SJCRH30 (cell line): ENCODE measurements around the gene EIF4G2. TPM values are rescaled to one million over a fixed set of nuclear protein-coding genes. Genes with fewer than 3 reads are reported as not detected.
"Not testable (repeated sequence)": the region's sequence is repeated elsewhere in the genome, so short reads cannot be mapped to it uniquely, and the experiment has no call there.

Experiments used
- DNase-seq, 2 experiments: peaks; one replicate each; pipeline ENCODE4 v3.0.0-alpha.2; 2015 to 2020
- H3K27ac ChIP-seq: fragments of 250-450 bp; sonication (Bioruptor Pico); 2 replicates; pipeline ENCODE4 v1.5.1; 2020; ENCODE audit warnings: mild to moderate bottlenecking, moderate library complexity
- H3K27me3 ChIP-seq: fragments of 250-450 bp; sonication (Bioruptor Pico); 2 replicates; pipeline ENCODE4 v1.5.1; 2020; ENCODE audit warnings: mild to moderate bottlenecking, moderate library complexity
- H3K36me3 ChIP-seq: fragments of 250-450 bp; sonication (Bioruptor Pico); 2 replicates; pipeline ENCODE4 v1.5.1; 2020; ENCODE audit warnings: mild to moderate bottlenecking, moderate library complexity
- H3K4me1 ChIP-seq: fragments of 250-450 bp; sonication (Bioruptor Pico); 2 replicates; pipeline ENCODE4 v1.5.1; 2020; ENCODE audit warnings: mild to moderate bottlenecking, moderate library complexity
- H3K4me3 ChIP-seq: fragments of 250-450 bp; sonication (Bioruptor Pico); 2 replicates; pipeline ENCODE4 v1.5.1; 2020; ENCODE audit warnings: mild to moderate bottlenecking, moderate library complexity
- H3K9me3 ChIP-seq: fragments of 250-450 bp; sonication (Bioruptor Pico); replicated peaks from 2 replicates; pipeline ENCODE4 v1.5.1; 2020; ENCODE audit warnings: mild to moderate bottlenecking, moderate library complexity
- total RNA-seq: library from RNA; depleted of rRNA; stranded (reverse); fragments of >200 nt; shearing (Covaris generic); gene quantifications from 2 replicates; pipeline ENCODE4 v1.2.3, GENCODE V29; 2014; rRNA removed

The EIF4G2 gene
- total RNA-seq, result 1,193 and 1,203 TPM in 2 replicates

DNA sequence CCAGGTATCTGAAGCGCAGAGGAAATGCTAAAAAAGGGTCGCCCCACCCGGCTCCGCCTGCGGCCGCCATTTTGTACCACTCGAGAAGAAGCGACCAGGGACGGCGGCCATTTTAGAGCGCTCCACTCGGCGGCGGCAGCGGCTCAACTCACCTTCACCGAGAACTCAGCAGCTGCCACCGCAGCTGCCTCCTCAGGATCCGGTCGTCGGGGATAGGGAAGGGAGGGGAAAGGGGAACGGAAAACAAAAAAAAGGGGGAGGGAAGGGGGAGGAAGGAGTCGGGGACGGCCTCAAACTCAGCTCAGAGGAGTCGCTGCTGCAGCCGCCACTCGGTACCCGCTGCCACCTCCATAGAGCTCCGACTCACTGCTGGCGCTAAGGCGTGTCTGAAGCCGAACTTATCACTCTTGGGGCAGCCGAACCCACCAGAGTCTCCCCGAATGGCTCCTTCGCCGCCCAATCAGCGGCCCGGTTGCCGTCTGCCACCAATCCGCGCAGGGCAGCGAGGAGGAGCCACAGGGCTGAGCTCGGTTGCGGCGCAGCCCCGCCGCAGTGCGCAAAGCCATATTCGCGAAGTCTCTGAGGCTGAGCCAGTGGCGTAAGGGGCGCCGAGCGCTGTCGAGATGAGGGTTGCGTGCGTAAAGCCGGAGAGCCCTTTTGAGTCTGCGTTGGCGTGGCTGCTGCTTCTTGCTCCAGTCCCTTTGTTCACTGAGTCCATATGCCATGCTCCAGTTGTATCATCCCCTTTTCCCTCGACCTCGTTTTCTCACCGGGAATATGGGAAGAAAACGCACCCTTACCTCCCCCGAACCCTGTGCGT, at the start of gene EIF4G2:
EIF4G2 (minus strand) TSS at position 374 of the 820 bp plus-strand sequence.
- DNase-seq, result peak; percentile 99
- H3K9me3 ChIP-seq, result no peaks in the 10 kb centered on the region
- H3K27me3 ChIP-seq, result no peaks in the 10 kb centered on the region
- peak within 1 kb of the TSS; percentile 99 for H3K27ac ChIP-seq
- peaks cover 11% of the 10 kb centered on the region for H3K4me1 ChIP-seq
- peaks cover 44% of the 10 kb centered on the region for H3K36me3 ChIP-seq
- H3K4me3 ChIP-seq, result peak within 1 kb of the TSS; percentile 98

DNA sequence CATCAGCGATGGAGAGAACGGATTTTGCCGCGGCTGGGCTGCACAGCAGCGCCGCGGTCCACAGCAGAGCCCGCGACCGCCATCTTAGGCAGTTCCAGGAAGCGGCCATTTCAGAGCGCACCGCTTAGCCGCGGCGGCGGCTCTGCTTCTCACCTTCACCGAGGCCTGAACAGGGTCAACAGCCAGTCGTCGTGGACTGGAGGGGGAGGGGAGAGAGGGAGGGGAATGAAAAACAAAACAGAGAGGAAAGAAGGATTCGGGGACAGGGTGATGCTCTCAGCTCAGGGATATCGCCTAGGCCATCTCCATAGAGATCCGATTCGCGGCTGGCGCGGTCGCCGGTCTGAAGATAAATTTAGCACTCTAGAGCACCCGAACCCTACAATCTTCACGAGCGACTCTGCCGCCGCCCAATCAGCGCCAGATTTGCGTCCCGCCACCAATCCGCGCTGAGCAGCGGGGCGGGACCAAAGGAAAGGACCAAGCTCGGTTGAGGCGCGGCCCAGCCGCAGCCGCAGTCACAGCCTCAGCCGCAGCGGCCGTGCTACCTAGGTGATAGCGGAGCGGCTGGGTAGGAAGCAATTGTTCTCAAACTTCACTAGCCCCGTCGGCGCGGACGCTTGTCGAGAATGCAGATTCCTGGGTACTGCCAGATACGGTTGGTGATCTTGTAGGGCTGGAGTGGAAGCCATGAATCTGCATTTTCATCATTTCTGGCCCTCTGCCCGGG, 49.1 kb upstream of the EIF4G2 start, which contains the start of gene ZBED5:
ZBED5 (minus strand) TSS at position 345 of the 730 bp plus-strand sequence. CDS start 3,108 bp downstream, outside the sequence.
- H3K4me3 ChIP-seq, result peak within 1 kb of the TSS; percentile 68
- H3K9me3 ChIP-seq, result no peaks in the 10 kb centered on the region
- peak; percentile 97 to 98 for DNase-seq
- H3K36me3 ChIP-seq, result peaks cover 31% of the 10 kb centered on the region
- 0 out of 2 replicates have a peak, but pooled peaks cover 4% of the 10 kb centered on the region for H3K4me1 ChIP-seq
- no peaks in the 10 kb centered on the region for H3K27me3 ChIP-seq
- peak within 1 kb of the TSS; percentile 79 for H3K27ac ChIP-seq

DNA sequence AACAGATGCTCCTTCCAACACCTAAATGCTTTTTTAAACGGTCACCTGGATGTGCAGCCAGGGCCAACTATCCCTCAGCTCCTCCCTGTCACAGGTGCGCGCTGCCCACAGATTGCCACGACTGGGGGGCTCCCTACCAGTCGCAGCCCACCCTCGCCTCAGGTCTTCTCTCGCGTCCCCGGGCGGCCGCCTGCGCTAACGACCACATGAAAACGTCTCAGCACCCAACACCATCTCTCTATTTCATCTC, 48.7 kb upstream of the EIF4G2 start:
- Histone ChIP-seq H3K36me3 (peaks cover 36% of the 10 kb centered on the region), H3K27ac (peak overlapping the region; percentile 79), H3K4me3 (peak overlapping the region; percentile 68), H3K4me1 (0 out of 2 replicates have a peak, but pooled peaks cover 4% of the 10 kb centered on the region), H3K9me3 (no peaks in the 10 kb centered on the region), H3K27me3 (no peaks in the 10 kb centered on the region)
- DNase-seq, result no peak

DNA sequence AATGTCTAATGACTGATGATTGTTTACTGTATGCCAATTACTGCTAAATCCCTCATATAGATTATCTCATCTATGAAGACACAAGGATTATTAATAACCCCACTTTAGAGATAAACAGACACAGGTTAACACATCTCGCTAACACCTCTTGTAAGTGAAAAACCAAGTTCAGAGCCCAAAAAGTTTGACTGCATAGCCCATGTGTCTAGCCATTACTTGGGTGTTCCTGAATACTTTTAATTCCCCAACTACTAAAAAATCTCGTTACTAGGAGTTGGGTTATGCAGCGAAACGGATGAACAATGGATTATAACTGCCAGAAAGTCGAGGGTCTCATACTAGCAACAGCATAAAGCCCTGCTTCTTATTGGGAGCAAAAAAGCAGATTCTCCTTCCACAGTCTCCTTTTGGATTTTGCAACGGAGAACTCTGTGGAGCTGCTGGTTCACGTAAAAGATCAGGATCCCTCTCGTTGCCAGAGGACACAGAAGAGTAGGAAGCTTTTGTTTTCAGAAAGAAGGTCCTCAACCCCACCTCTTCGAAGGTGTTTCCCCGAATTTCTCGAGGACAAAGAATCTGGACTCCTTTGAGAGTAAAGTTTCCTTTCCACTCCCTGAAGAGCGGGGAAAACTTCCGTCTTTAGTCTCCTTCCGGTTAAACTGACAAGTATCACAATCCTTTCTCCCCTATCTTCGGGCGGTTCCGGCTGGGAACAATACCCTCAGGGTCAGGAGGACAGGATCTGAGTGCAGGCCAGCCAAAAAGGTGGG, 48.1 kb upstream of the EIF4G2 start:
- H3K9me3 ChIP-seq, result no peaks in the 10 kb centered on the region
- H3K4me1 ChIP-seq, result 0 out of 2 replicates have a peak, but pooled peaks cover 4% of the 10 kb centered on the region
- peak; percentile 60 to 68 for DNase-seq
- peak overlapping the region; percentile 79 for H3K27ac ChIP-seq
- H3K27me3 ChIP-seq, result no peaks in the 10 kb centered on the region
- H3K4me3 ChIP-seq, result peak overlapping the region; percentile 68
- peaks cover 41% of the 10 kb centered on the region for H3K36me3 ChIP-seq

DNA sequence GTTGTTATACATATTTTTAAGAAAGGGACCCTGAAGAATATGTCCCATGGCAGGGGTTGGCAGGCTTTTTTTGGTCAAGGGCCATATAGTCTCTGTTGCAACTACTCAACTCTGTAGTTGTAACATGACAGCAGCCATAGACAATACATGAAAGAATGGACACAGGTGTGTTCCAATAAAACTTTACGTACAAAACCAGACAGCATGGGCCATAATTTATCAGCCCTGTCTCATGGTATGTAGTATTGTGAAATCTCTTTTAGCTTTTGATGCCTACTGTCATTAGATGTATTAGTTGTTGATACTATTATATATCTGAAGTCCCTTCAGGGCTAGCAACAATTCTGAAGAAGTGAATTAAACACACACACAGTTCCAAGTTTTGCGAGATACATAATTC, 46.6 kb upstream of the EIF4G2 start:
- Histone ChIP-seq H3K27ac (no peak overlapping the region), H3K27me3 (no peaks in the 10 kb centered on the region), H3K4me3 (no peak overlapping the region), H3K36me3 (peaks cover 49% of the 10 kb centered on the region), H3K9me3 (no peaks in the 10 kb centered on the region), H3K4me1 (0 out of 2 replicates have a peak, but pooled peaks cover 4% of the 10 kb centered on the region)
- DNase-seq, result no peak

DNA sequence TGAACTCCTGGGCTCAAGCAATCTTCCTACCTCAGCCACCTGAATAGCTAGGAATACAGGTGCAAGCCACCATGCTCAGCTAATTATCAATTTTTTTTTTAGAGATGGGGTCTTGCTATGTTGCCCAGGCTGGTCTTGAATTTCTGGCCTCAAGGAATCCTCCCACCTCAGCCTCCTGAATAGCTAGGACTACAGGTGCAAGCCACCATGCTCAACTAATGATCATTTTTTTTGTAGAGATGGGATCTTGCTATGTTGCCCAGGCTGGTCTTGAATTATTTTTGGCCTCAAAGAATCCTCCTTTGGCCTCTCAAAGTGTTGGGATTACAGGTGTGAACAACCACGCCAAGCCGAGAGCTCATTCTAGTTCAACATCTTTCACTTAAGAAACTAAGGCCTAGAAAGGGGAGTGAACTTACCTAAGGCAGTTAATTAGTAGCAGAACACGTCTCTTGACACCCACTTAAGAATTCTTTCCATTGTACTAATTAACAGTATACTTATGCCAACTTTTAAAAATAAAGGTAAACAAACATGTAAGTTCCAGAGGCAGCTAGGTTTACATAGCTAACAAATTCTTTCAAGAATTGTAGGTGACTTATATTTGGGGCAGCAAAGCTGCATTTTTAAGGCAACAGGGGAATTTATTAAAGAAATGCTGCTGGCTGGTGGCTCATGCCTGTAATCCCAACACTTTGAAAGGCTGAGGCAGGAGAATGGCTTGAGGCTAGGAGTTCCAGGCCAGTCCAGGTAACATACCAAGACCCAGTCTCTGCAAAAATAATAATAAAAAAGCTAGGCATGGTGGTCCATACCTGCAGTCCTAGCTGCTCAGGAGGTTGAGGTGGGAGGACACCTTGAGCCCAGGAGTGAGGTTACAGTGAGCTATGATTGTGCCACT, 39.5 kb upstream of the EIF4G2 start:
- Histone ChIP-seq H3K27ac (no peak overlapping the region), H3K27me3 (no peaks in the 10 kb centered on the region), H3K4me3 (no peak overlapping the region), H3K36me3 (peaks cover 20% of the 10 kb centered on the region), H3K4me1 (no peaks in the 10 kb centered on the region), H3K9me3 (no peaks in the 10 kb centered on the region)
- no peak for DNase-seq

DNA sequence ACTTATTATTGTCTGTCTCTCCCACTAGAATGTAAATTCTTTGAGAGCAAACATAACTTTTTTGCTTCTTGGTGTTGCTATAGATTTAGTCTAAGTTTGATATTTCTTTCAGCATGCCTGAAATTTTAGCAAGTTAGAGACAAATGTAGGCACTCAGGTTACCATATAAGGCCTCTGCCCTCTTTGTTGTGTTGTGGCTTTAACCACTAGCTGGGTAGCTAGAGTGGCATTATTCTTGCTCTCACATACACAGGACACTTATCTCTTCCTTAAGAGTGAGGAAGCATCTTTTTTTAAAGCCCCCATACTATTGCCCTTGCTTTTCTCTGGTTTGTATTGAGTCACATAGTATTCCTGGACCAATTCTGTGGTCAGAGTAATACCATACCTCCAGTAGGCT, 37.9 kb upstream of the EIF4G2 start:
- H3K4me3 ChIP-seq, result no peak overlapping the region
- no peaks in the 10 kb centered on the region for H3K9me3 ChIP-seq

DNA sequence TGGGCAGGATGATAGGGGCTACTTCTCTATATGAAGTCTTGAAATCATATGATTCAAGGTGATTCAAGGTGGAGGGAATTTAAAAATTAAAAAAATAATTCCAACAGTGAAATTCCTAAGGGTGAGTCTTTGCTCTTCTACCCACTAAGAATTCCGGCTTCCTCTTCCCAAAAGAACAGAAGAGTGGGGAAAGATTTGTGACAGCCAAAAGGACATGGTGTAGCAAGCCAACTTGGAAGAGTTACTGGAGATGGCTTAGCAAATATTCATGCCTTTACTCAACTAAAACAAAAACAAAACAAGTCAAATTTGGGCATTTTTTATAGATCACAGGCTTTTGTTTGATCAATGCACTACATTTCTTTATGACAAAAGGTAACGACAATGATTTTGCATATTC, 36.9 kb upstream of the EIF4G2 start:
- H3K9me3 ChIP-seq, result no peaks in the 10 kb centered on the region
- H3K36me3 ChIP-seq, result no peaks in the 10 kb centered on the region
- DNase-seq, result no peak
- no peak overlapping the region for H3K4me3 ChIP-seq
- no peaks in the 10 kb centered on the region for H3K4me1 ChIP-seq
- no peak overlapping the region for H3K27ac ChIP-seq
- H3K27me3 ChIP-seq, result no peaks in the 10 kb centered on the region

More for the DNA sequence above, 37.9 kb upstream of the EIF4G2 start:
- no peak overlapping the region for H3K27ac ChIP-seq
- no peaks in the 10 kb centered on the region for H3K27me3 ChIP-seq
- peaks cover 5% of the 10 kb centered on the region; the same call in 1 of the 2 replicates for H3K36me3 ChIP-seq
- DNase-seq, result no peak
- no peaks in the 10 kb centered on the region for H3K4me1 ChIP-seq

DNA sequence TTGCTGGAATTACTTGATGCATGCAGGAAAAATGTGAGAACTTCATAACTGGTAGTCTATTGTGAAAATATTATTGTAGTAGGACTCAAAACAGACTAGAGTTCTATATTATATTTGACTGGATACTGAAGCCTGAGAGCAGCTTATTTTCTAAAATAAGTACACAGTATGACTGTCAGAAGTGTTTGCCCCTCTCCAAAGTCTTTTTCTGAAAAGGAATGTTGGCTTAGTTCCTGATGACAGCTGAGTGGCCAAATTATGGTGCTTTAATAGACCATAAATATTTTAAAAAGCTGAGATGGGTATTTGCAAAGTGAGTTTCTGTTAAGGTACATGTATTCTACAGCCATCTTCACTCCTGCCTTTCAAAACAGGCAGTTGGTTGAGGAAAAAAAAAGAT, 36.1 kb upstream of the EIF4G2 start:
- no peaks in the 10 kb centered on the region for H3K36me3 ChIP-seq
- H3K27ac ChIP-seq, result no peak overlapping the region
- DNase-seq, result no peak
- H3K9me3 ChIP-seq, result no peaks in the 10 kb centered on the region
- H3K4me3 ChIP-seq, result no peak overlapping the region
- no peaks in the 10 kb centered on the region for H3K4me1 ChIP-seq
- no peaks in the 10 kb centered on the region for H3K27me3 ChIP-seq

DNA sequence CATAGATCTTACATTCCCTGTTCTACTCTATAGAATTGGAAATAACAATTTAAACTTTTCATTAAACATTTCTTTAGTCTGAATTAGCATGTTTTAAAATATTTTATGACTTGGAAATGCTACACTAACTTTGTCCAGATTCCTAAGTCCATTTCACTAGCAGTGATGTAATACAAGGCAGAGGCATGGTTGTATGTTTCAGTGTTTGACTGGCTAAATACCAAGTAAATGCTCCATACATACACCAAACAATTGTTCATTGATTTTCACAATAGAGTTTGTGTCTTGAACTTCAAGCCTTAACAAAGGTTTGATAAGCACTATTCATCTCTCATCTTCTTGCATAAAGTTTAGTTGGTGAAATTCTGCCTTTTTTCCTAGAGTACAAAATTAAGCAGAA, 35.6 kb upstream of the EIF4G2 start:
- Histone ChIP-seq H3K4me1 (no peaks in the 10 kb centered on the region), H3K9me3 (no peaks in the 10 kb centered on the region), H3K4me3 (no peak overlapping the region), H3K27me3 (no peaks in the 10 kb centered on the region), H3K36me3 (no peaks in the 10 kb centered on the region), H3K27ac (no peak overlapping the region)
- DNase-seq, result no peak

DNA sequence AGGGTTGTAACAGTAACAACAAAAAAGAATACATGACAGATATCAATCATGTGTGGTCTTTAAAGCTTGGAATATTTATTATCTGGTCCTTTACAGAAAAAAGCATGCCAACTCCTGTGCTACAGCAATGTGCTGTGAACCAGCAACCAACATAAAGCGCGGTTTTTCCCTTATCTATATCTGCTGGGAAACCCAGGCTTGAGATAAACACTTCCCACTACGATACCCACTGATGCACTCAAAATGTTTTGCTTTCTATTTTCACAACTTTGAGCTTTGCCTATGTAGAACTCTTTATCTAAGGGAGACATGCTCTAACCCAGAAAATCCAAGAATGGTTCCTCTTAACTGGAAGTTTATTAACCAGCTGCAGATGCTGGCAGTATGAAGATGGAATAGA, 30.2 kb upstream of the EIF4G2 start:
- Histone ChIP-seq H3K4me1 (peaks cover 8% of the 10 kb centered on the region), H3K36me3 (no peaks in the 10 kb centered on the region), H3K27ac (no peak overlapping the region), H3K4me3 (no peak overlapping the region), H3K27me3 (no peaks in the 10 kb centered on the region), H3K9me3 (0 out of 2 replicates have a peak, but pooled peaks cover 2% of the 10 kb centered on the region)
- DNase-seq, result no peak

DNA sequence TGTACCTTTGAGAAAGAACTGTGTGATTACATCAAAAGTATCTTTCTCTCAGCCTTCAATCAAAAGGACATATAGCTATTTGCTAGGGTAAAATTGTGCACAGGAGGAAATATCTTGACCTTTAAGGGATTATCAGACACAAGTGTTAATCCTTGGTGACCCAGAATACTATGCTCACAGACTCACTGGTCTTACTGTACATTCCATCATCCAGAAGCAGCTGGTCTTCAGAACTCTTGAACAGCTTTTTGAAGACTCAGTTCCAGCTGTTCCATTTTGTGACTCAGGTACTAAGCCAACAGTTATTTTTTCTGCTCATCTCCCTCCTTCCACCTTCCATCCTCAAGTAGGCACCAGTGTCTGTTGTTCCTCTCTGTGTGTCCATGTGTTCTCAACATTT, 29.4 kb upstream of the EIF4G2 start:
- Histone ChIP-seq H3K27me3 (no peaks in the 10 kb centered on the region), H3K4me1 (peaks cover 8% of the 10 kb centered on the region), H3K36me3 (no peaks in the 10 kb centered on the region), H3K27ac (no peak overlapping the region), H3K4me3 (no peak overlapping the region), H3K9me3 (0 out of 2 replicates have a peak, but pooled peaks cover 2% of the 10 kb centered on the region)
- peak in 1 of 2 experiments; percentile 24 for DNase-seq

DNA sequence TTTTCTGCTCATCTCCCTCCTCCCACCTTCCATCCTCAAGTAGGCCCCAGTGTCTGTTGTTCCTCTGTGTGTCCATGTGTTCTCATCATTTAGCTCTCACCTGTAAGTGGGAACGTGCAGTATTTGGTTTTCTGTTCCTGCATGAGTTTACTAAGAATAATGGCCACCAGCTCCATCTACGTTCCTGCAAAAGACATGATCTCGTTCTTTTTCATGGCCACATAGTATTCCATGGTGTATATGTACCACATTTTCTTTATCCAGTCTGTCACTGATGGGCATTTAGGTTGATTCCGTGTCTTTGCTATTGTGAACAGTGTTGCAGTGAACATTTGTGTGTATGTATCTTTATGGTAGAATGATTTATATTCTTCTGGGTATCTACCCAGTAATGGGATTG, 28.2 kb upstream of the EIF4G2 start:
- not testable (repeated sequence) for H3K36me3 ChIP-seq, H3K27ac ChIP-seq, DNase-seq, H3K27me3 ChIP-seq, H3K9me3 ChIP-seq, H3K4me3 ChIP-seq, H3K4me1 ChIP-seq

DNA sequence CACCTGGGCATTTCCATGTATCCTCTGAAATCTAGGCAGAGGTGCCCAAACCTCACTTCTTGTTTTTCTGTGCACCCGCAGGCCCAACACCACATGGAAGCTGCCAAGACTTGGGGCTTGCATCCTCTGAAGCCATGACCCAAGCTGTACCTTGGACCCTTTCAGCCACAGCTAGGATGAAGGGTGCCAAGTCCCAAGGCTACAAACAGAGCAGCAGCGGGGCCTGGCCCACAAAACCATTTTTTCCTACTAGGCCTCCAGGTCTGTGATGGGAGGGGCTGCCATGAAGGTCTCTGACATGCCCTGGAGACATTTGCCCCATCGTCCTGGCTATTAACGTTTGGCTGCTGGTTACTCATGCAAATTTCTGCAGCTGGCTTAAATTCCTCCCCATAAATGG, 20.4 kb upstream of the EIF4G2 start:
- Histone ChIP-seq H3K4me3 (no peak overlapping the region), H3K27ac (no peak overlapping the region), H3K4me1 (no peaks in the 10 kb centered on the region), H3K27me3 (no peaks in the 10 kb centered on the region), H3K9me3 (peaks cover 2% of the 10 kb centered on the region; the same call in 1 of the 2 replicates), H3K36me3 (no peaks in the 10 kb centered on the region)
- DNase-seq, result no peak
